Hepatocyte (in vitro differentiated cells): ENCODE data around the gene ATP5PB. TPM values are rescaled to one million over a fixed set of nuclear protein-coding genes. Genes with fewer than 3 reads are reported as not detected.

ENCODE experiments used
- DNase-seq: peaks from one replicate; pipeline ENCODE4 v3.0.0-alpha.2; 2016; ENCODE audit warnings: low spot score
- H2AFZ ChIP-seq: fragments of 200-600 bp; sonication (generic); 2 replicates; pipeline ENCODE4 v1.6.0; 2016; ENCODE audit warnings: antibody characterized with exemption, mild to moderate bottlenecking
- H3K27ac ChIP-seq: fragments of 200-600 bp; sonication (generic); 2 replicates; pipeline ENCODE4 v1.5.1; 2016; ENCODE audit warnings: mild to moderate bottlenecking
- H3K27me3 ChIP-seq: fragments of 200-600 bp; sonication (generic); 2 replicates; pipeline ENCODE4 v1.6.1; 2016
- H3K36me3 ChIP-seq: fragments of 200-600 bp; sonication (generic); replicated peaks from 2 replicates; pipeline ENCODE4 v1.5.1; 2016; ENCODE audit warnings: low read depth; ENCODE audit not compliant: insufficient read depth
- H3K4me1 ChIP-seq: fragments of 200-600 bp; sonication (generic); 2 replicates; pipeline ENCODE4 v1.5.1; 2016; ENCODE audit warnings: mild to moderate bottlenecking, moderate library complexity; ENCODE audit not compliant: insufficient read depth
- H3K4me2 ChIP-seq: fragments of 200-600 bp; sonication (generic); 2 replicates; pipeline ENCODE4 v1.6.0; 2016
- H3K4me3 ChIP-seq: fragments of 200-600 bp; sonication (generic); 2 replicates; pipeline ENCODE4 v1.5.1; 2016; ENCODE audit warnings: mild to moderate bottlenecking
- H3K79me2 ChIP-seq: fragments of 200-600 bp; sonication (generic); 2 replicates; pipeline ENCODE4 v1.6.0; 2017; ENCODE audit warnings: mild to moderate bottlenecking
- H3K9me2 ChIP-seq: fragments of 200-600 bp; sonication (generic); replicated peaks from 2 replicates; pipeline ENCODE4 v1.6.0; 2017; ENCODE audit warnings: mild to moderate bottlenecking; ENCODE audit not compliant: insufficient read depth
- H3K9me3 ChIP-seq: fragments of 200-600 bp; sonication (generic); 2 replicates; pipeline ENCODE4 v1.5.1; 2016; ENCODE audit warnings: low read depth, mild to moderate bottlenecking
- H4K20me1 ChIP-seq: fragments of 200-600 bp; sonication (generic); 2 replicates; pipeline ENCODE4 v1.6.0; 2016; ENCODE audit warnings: mild to moderate bottlenecking; ENCODE audit not compliant: insufficient read depth, poor library complexity, severe bottlenecking
- CTCF ChIP-seq: fragments of 200-600 bp; sonication (generic); IDR thresholded peaks from 2 replicates; pipeline ENCODE4 v1.5.1; 2016; ENCODE audit warnings: antibody characterized with exemption, mild to moderate bottlenecking; ENCODE audit not compliant: poor library complexity
- EZH2 ChIP-seq: fragments of 200-600 bp; sonication (generic); IDR thresholded peaks from 2 replicates; pipeline ENCODE4 v1.6.1; 2016; ENCODE audit warnings: antibody characterized with exemption, mild to moderate bottlenecking, borderline replicate concordance
- EZH2phosphoT487 ChIP-seq: fragments of 200-600 bp; sonication (generic); IDR thresholded peaks from one replicate; pipeline ENCODE4 v1.6.1; 2018; ENCODE audit warnings: antibody characterized with exemption, mild to moderate bottlenecking, low read depth, moderate library complexity; ENCODE audit not compliant: unreplicated experiment, severe bottlenecking
- WGBS: methylation state at CpG from one replicate; pipeline ENCODE4 v1.1.6; 2016; ENCODE audit warnings: low lambda C conversion rate; ENCODE audit errors: missing lambda C conversion rate; 5-methylcytosine and 5-hydroxymethylcytosine counted together
- polyA plus RNA-seq: library from polyadenylated mRNA; unstranded; fragments of >200 nt; fragmentation: Nextera tagmentation; extraction: Ambion mirVana; gene quantifications from 2 replicates; pipeline ENCODE4 v1.2.1, GENCODE V29; 2016
- total RNA-seq: library from RNA; depleted of rRNA; stranded (reverse); fragments of >200 nt; gene quantifications from 2 replicates; pipeline ENCODE4 v1.2.3, GENCODE V29; 2014

The ATP5PB gene
- total and polyA plus RNA-seq, 2 experiments from 2014 or later = 309 to 320 TPM

- H3K4me2 ChIP-seq = no peak overlapping the region
- no peak overlapping the region for H3K4me3 ChIP-seq
- H4K20me1 ChIP-seq = no peaks in the 10 kb centered on the region
- H3K27me3 ChIP-seq = no peaks in the 10 kb centered on the region
- no peaks in the 10 kb centered on the region for H3K9me2 ChIP-seq
- no peak for DNase-seq
- H2AFZ ChIP-seq = no peak overlapping the region
- H3K36me3 ChIP-seq = no peaks in the 10 kb centered on the region
- no peaks in the 10 kb centered on the region for H3K79me2 ChIP-seq
- no peaks in the 10 kb centered on the region for H3K9me3 ChIP-seq
- peaks cover 4% of the 10 kb centered on the region for H3K4me1 ChIP-seq
- H3K27ac ChIP-seq = no peak overlapping the region
- WGBS = 95% methylated on average over 7 of the region's 7 CpGs
- TF ChIP-seq EZH2 (no peak), EZH2phosphoT487 (no peak), CTCF (no peak)
These were observed 37.2 kb downstream of the ATP5PB start for GRCh38 chr1:111486431-111486830.

- Histone ChIP-seq H3K79me2 (no peaks in the 10 kb centered on the region), H3K9me2 (no peaks in the 10 kb centered on the region), H3K27ac (no peak overlapping the region), H2AFZ (no peak overlapping the region), H3K4me3 (no peak overlapping the region), H3K36me3 (no peaks in the 10 kb centered on the region), H4K20me1 (no peaks in the 10 kb centered on the region), H3K27me3 (no peaks in the 10 kb centered on the region), H3K9me3 (no peaks in the 10 kb centered on the region), H3K4me1 (no peaks in the 10 kb centered on the region), H3K4me2 (no peak overlapping the region)
- no peak for DNase-seq
- TF ChIP-seq EZH2phosphoT487 (no peak), EZH2 (no peak), CTCF (no peak)
- 89% methylated on average over 6 of the region's 6 CpGs for WGBS
These were observed 37.9 kb downstream of the ATP5PB start for GRCh38 chr1:111487133-111487532.

- no peak overlapping the region for H3K4me2 ChIP-seq
- no peaks in the 10 kb centered on the region for H3K79me2 ChIP-seq
- TF ChIP-seq EZH2phosphoT487 = no peak
- TF ChIP-seq CTCF = no peak
- no peak for TF ChIP-seq EZH2
- H3K4me1 ChIP-seq = no peaks in the 10 kb centered on the region
- H4K20me1 ChIP-seq = no peaks in the 10 kb centered on the region
- 97% methylated on average over 9 of the region's 9 CpGs for WGBS
- no peak overlapping the region for H3K27ac ChIP-seq
- H2AFZ ChIP-seq = no peak overlapping the region
- H3K9me3 ChIP-seq = no peaks in the 10 kb centered on the region
- H3K27me3 ChIP-seq = no peaks in the 10 kb centered on the region
- DNase-seq = no peak
- no peaks in the 10 kb centered on the region for H3K9me2 ChIP-seq
- H3K36me3 ChIP-seq = no peaks in the 10 kb centered on the region
- no peak overlapping the region for H3K4me3 ChIP-seq
These were observed 39.4 kb downstream of the ATP5PB start for GRCh38 chr1:111488669-111489068.

- TF ChIP-seq EZH2 = no peak
- no peak for TF ChIP-seq EZH2phosphoT487
- no peak for TF ChIP-seq CTCF
- Histone ChIP-seq H3K4me1 (no peaks in the 10 kb centered on the region), H3K27me3 (peaks cover 7% of the 10 kb centered on the region), H3K36me3 (no peaks in the 10 kb centered on the region), H3K9me3 (no peaks in the 10 kb centered on the region), H3K4me2 (no peak overlapping the region), H4K20me1 (no peaks in the 10 kb centered on the region), H3K9me2 (no peaks in the 10 kb centered on the region), H3K27ac (peak overlapping the region; percentile 66), H2AFZ (no peak overlapping the region), H3K4me3 (no peak overlapping the region), H3K79me2 (no peaks in the 10 kb centered on the region)
- no peak for DNase-seq
- 89% methylated on average over 4 of the region's 4 CpGs for WGBS
These were observed 40.3 kb downstream of the ATP5PB start for GRCh38 chr1:111489604-111490003.
